Heart right ventricle (tissue), 16 donors: ENCODE data around the gene M1AP. TPM values are rescaled to one million over a fixed set of nuclear protein-coding genes. Genes with fewer than 3 reads are reported as not detected.

ENCODE experiments used
- ATAC-seq, 8 donors: fragments of 200-7000 bp; cut with Tn5 transposase; one replicate each; pipeline ENCODE4 v1.9.1; 2020; ENCODE audit warnings: mild to moderate bottlenecking in 8 of 8, moderate library complexity in 8 of 8, moderate number of reproducible peaks in 1 of 8
- DNase-seq, 2 donors: peaks; one replicate each; pipeline ENCODE4 v3.0.0-alpha.2; 2020
- H3K27ac ChIP-seq, 10 donors: fragments of 200-600 bp; sonication (generic) in 2 of 10; one replicate each; pipeline versions ENCODE4 v1.5.0 to v1.8.0; 2020 to 2022; ENCODE audit warnings: mild to moderate bottlenecking in 3 of 10
- H3K27me3 ChIP-seq, 7 donors: fragments of 200-600 bp; one replicate each; pipeline ENCODE4 v1.8.0; 2021 to 2022; ENCODE audit warnings: mild to moderate bottlenecking in 2 of 7
- H3K36me3 ChIP-seq, 9 donors: fragments of 200-600 bp; sonication (generic) in 1 of 9; one replicate each; pipeline versions ENCODE4 v1.5.0 to v1.8.0; 2020 to 2022; ENCODE audit warnings: mild to moderate bottlenecking in 2 of 9
- H3K4me1 ChIP-seq, 9 donors: fragments of 200-600 bp; sonication (generic) in 1 of 9; one replicate each; pipeline versions ENCODE4 v1.5.0 to v1.8.0; 2020 to 2022; ENCODE audit warnings: mild to moderate bottlenecking in 4 of 9
- H3K4me3 ChIP-seq, 10 donors: fragments of 200-600 bp; sonication (generic) in 2 of 10; one replicate each; pipeline versions ENCODE4 v1.5.0 to v1.8.0; 2020 to 2022; ENCODE audit warnings: mild to moderate bottlenecking in 7 of 10, moderate library complexity in 2 of 10
- H3K9me3 ChIP-seq, 11 donors: fragments of 200-600 bp in 10 of 11; sonication (generic) in 2 of 11; one replicate each; pipeline versions ENCODE4 v1.5.0 to v1.8.0; 2013 to 2022; ENCODE audit warnings: mild to moderate bottlenecking in 2 of 11, control low read depth in 1 of 11, moderate library complexity in 1 of 11
- WGBS, 2 donors: extraction: QIAGEN DNeasy Blood & Tissue Kit; methylation state at CpG; one replicate each; pipeline ENCODE4 v1.1.7; 2013; ENCODE audit warnings: inconsistent platforms in 1 of 2; 5-methylcytosine and 5-hydroxymethylcytosine counted together
- intact Hi-C, 10 donors: fragments of 100-400 bp; cut with DNase I; formaldehyde crosslinking; loops; one replicate each; pipeline versions ENCODE4 v1.11.1 to v1.14.2; 2022
- polyA plus RNA-seq, 2 donors: library from polyadenylated mRNA; stranded (reverse); fragments of 200-250 nt; gene quantifications; one replicate each; pipeline ENCODE4 v1.2.3, GENCODE V29; 2013
- total RNA-seq, 10 donors: library from RNA; stranded (reverse); fragmentation: NEBNext Ultra II Directional in 3 of 10; extraction: Animal tissue kit (Norgen Biotek cat#: 25700) in 3 of 10; gene quantifications; one replicate each; pipeline versions ENCODE4 v1.2.1 to v1.2.4, GENCODE V29; 2021 to 2023
- TF ChIP-seq, protein P1 (sequence below), 9 donors: fragments of 200-600 bp; sonication (generic) in 2 of 9; IDR thresholded peaks; one replicate each; pipeline versions ENCODE4 v1.5.0 to v1.8.0; 2021 to 2022; ENCODE audit warnings: antibody characterized with exemption in 9 of 9, mild to moderate bottlenecking in 5 of 9, moderate library complexity in 1 of 9
- donor health status: Arrhythmogenic right ventricular cardiomyopathy.
- donor health status: ischemic (EF 13 %, LVEDD 7.1; RV severe dilation, severe dysfunction).
- donor health status: healthy with polysubstance abuse.
- donor health status: DM: no; HTN: yes; CAD: no.
- donor health status: DM: no; HTN: no; CAD: no.
- donor health status: ischemic (EF 25% LVEDD 6.9; RV normal size, moderate dysfunction).
- donor health status: ischemic (EF 25% LVEDD 5.7; RV mildly dilated, moderate dysfunction).
- donor health status: healthy.
- donor health status: DM: yes; HTN: yes; CAD: no.
- donor health status: Ischemic cardiomyopathy.
- donor health status: ischemic (EF 35%, LVEDD 5.7; RV mildly dilated, moderate dysfunction).
- donor health status: nonischemic (EF 11% LVEDD 7.7; RV severe dilation, severe dysfunction).
- donor health status: DM: yes; HTN: yes; CAD: no.
- donor health status: PGD.
- donor health status: ischemic (EF 29% LVEDD 5.4; RV normal size, mild dysfunction).
- donor health status: nonischemic (EF 23%, LVEDD 6.1; RV moderate dilation, normal function).

The M1AP gene
- total and polyA plus RNA-seq, 12 donors = 0.03 to 0.44 (median 0.18) TPM; not detected in 7

DNA sequence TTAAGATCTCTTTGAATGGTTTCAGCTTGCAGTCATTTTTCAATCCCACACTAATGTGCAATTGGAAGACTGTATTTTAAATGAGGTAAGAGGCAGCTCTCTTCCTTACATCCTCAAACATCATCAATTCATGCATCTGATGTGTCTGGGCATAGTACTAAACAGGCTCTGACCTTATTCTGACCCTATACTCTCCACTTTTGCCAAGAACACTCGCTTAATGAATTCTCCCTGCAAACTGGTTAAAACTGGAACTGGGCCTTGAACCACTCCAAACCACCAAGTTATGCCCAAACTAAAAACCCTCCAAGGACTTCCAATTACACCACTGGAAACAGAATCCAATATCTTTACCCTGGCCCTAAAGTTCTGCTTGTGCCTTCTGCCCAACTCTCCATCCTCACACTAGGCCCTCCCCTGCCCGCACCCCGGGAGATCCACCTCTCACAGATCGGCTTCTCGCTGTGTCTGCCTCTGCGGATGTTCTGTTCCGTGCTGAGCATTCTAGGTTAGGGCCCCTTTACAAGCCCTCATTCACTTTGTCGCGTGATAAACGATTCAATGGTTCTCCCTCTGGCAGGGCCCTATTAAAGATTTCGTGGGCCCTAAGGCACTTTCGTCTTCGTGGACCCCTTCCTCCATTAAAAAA is 1.2 kb downstream of the M1AP start:
- H3K9me3 ChIP-seq = no peaks in the 10 kb centered on the region
- DNase-seq = no peak
- peaks cover 0 to 63% (median 43%) of the 10 kb centered on the region in 7 donors for H3K27me3 ChIP-seq
- no peak overlapping the region for H3K4me3 ChIP-seq
- no peaks in the 10 kb centered on the region for H3K36me3 ChIP-seq
- intact Hi-C loops = no loop called here
- TF ChIP-seq, protein P1, sequence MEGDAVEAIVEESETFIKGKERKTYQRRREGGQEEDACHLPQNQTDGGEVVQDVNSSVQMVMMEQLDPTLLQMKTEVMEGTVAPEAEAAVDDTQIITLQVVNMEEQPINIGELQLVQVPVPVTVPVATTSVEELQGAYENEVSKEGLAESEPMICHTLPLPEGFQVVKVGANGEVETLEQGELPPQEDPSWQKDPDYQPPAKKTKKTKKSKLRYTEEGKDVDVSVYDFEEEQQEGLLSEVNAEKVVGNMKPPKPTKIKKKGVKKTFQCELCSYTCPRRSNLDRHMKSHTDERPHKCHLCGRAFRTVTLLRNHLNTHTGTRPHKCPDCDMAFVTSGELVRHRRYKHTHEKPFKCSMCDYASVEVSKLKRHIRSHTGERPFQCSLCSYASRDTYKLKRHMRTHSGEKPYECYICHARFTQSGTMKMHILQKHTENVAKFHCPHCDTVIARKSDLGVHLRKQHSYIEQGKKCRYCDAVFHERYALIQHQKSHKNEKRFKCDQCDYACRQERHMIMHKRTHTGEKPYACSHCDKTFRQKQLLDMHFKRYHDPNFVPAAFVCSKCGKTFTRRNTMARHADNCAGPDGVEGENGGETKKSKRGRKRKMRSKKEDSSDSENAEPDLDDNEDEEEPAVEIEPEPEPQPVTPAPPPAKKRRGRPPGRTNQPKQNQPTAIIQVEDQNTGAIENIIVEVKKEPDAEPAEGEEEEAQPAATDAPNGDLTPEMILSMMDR (IDR thresholded peaks at IDR 0.05) = no peak
- no peak for ATAC-seq
- WGBS, 2 donors = 95 to 96% methylated on average over 13 of the region's 13 CpGs
- H3K4me1 ChIP-seq = peaks cover 0 to 5% (median 0%) of the 10 kb centered on the region in 9 donors
- H3K27ac ChIP-seq = no peak overlapping the region

DNA sequence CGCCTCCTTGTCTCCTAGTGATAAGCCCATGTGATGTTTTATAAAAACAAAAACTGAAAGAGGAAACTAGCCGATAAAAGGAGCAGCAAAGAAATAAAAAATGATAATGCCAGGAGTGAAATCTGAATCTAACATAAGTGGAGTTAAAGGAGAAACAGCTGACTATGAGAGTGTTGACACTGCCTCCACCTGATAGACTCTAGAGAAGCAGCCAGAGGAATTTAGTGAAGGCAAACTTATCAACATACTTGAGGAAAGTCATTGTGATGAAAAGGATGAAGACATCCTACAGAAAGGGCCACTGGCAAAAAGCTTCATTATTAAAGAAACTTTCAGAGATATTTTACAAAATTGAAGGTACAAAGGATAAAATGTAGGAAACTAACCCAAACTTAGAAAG is 1.9 kb downstream of the M1AP start:
- no peak overlapping the region for H3K27ac ChIP-seq
- ATAC-seq (no peak), DNase-seq (no peak)
- H3K4me3 ChIP-seq = no peak overlapping the region
- H3K36me3 ChIP-seq = no peaks in the 10 kb centered on the region
- peaks cover 0 to 5% (median 0%) of the 10 kb centered on the region in 9 donors for H3K4me1 ChIP-seq
- intact Hi-C loops = no loop called here
- H3K9me3 ChIP-seq = no peaks in the 10 kb centered on the region
- 52 to 60% methylated on average over 2 of the region's 2 CpGs for WGBS, 2 donors
- peaks cover 0 to 63% (median 43%) of the 10 kb centered on the region in 7 donors for H3K27me3 ChIP-seq
- TF ChIP-seq, protein P1 (IDR thresholded peaks at IDR 0.05) = no peak

DNA sequence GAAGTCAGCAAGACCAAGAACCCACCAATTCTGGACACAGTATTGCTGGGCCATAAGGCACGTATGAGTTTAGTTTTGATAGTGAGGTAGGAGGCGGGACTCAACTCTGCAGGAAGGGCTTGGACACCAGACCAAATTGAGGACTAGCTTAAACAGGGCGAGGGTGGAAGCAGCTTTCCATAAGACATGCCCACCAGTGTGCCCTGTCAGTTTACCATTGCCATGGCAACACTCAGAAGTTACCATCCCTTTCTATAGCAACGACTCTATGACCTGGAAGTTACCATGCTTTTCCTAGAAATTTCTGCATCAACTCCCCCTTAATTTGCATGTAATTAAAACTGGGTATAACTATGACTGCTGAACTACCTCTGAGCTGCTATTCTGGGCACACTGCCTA is 2.8 kb downstream of the M1AP start:
- Histone ChIP-seq H3K36me3 (no peaks in the 10 kb centered on the region), H3K9me3 (no peaks in the 10 kb centered on the region), H3K27ac (no peak overlapping the region), H3K4me3 (no peak overlapping the region), H3K4me1 (peaks cover 0 to 5% (median 0%) of the 10 kb centered on the region in 9 donors), H3K27me3 (peaks cover 0 to 65% (median 43%) of the 10 kb centered on the region in 7 donors)
- intact Hi-C loops = no loop called here
- DNase-seq = no peak
- TF ChIP-seq, protein P1 (IDR thresholded peaks at IDR 0.05) = no peak
- 72 to 79% methylated on average over 4 of the region's 4 CpGs for WGBS, 2 donors
- ATAC-seq = no peak

DNA sequence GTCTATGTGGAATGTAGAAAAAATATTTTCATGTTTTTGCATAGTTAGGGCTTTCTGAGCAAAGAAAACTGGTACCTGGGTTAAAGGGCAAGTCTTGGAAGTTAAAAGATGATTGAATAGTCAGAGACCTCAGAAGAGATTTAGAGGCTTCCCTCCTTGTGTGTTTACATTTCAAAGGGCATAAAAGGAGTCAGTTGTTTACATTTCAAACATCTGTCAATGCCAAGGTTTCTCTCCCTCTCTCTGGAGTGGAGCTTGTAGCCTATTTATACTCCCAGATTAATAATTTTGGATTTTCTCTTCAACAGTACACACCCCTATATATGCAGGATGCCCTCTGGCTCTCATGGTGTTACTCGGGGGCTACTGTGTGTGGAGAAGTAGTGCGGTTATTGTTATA is 8.6 kb downstream of the M1AP start:
- H3K27ac ChIP-seq = no peak overlapping the region
- TF ChIP-seq, protein P1 (IDR thresholded peaks at IDR 0.05) = no peak
- ATAC-seq (no peak), DNase-seq (no peak)
- intact Hi-C loops = no loop called here
- peaks cover 0 to 44% (median 11%) of the 10 kb centered on the region in 7 donors for H3K27me3 ChIP-seq
- H3K4me1 ChIP-seq = no peaks in the 10 kb centered on the region
- H3K4me3 ChIP-seq = no peak overlapping the region
- no peaks in the 10 kb centered on the region for H3K36me3 ChIP-seq
- whole genome bisulfite sequencing, 2 donors = 94% methylated on average over 2 of the region's 2 CpGs
- no peaks in the 10 kb centered on the region for H3K9me3 ChIP-seq
